Transverse colon (tissue), 4 donors: ENCODE results near the gene CRYGA.

Source experiments
- CTCF ChIP-seq, 5 experiments: fragments of 200-600 bp in 3 of 5; fragments of 450-650 bp in 2 of 5; sonication (generic) in 3 of 5; IDR thresholded peaks; 1 replicate in 2 of 5; 2 replicates in 3 of 5; pipeline ENCODE4 v1.5.1; 2016 to 2017; ENCODE audit warnings: antibody characterized with exemption in 5 of 5, inconsistent platforms in 3 of 5, mild to moderate bottlenecking in 2 of 5, moderate library complexity in 1 of 5
- EP300 ChIP-seq: sonication (generic); formaldehyde crosslinking; IDR thresholded peaks from one replicate; pipeline ENCODE4 v1.6.1; 2017; ENCODE audit warnings: antibody characterized with exemption, low read depth
- POLR2A ChIP-seq: fragments of 450-650 bp; IDR thresholded peaks from one replicate; pipeline ENCODE4 v1.6.1; 2016; ENCODE audit warnings: antibody characterized with exemption, mild to moderate bottlenecking, moderate library complexity
- POLR2AphosphoS5 ChIP-seq, 3 donors: sonication (generic); formaldehyde crosslinking; IDR thresholded peaks; one replicate each; pipeline ENCODE4 v1.6.1; 2016; ENCODE audit warnings: antibody characterized with exemption in 3 of 3

GRCh38 chr2:208129744-208130711 lies 33.4 kb downstream of the CRYGA start, which contains the start of gene CRYGC:
- TF ChIP-seq CTCF (IDR thresholded peaks at IDR 0.05): no peak
- no peak for TF ChIP-seq POLR2AphosphoS5 (IDR thresholded peaks at IDR 0.05)
- no peak for TF ChIP-seq EP300
- no peak for TF ChIP-seq POLR2A
